ENCODE data around the gene TTLL11. TPM values are rescaled to one million over a fixed set of nuclear protein-coding genes. Genes with fewer than 3 reads are reported as not detected.

Gene TTLL11
- total and polyA plus RNA-seq, 8 donors, result 5.4 to 11.6 (median 9.5) TPM

- H3K36me3 ChIP-seq, result no peaks in the 10 kb centered on the region
- no peak overlapping the region for H3K27ac ChIP-seq
- ATAC-seq (peak; percentile 49), DNase-seq (peak in 1 of 4 donors; percentile 43)
- H3K4me3 ChIP-seq, result no peak overlapping the region
- H3K4me1 ChIP-seq, result peaks cover 0 to 4% of the 10 kb centered on the region in 2 donors
- no peaks in the 10 kb centered on the region for H3K9me3 ChIP-seq
- intact Hi-C loops (cut with DNase I), result no loop called here
- no peak for TF ChIP-seq CTCF (IDR thresholded peaks at IDR 0.05)
- peaks cover 0 to 11% of the 10 kb centered on the region in 2 donors for H3K27me3 ChIP-seq
Observed at GRCh38 chr9:122133263-122133983, 40.3 kb upstream of the TTLL11 start.

DNA sequence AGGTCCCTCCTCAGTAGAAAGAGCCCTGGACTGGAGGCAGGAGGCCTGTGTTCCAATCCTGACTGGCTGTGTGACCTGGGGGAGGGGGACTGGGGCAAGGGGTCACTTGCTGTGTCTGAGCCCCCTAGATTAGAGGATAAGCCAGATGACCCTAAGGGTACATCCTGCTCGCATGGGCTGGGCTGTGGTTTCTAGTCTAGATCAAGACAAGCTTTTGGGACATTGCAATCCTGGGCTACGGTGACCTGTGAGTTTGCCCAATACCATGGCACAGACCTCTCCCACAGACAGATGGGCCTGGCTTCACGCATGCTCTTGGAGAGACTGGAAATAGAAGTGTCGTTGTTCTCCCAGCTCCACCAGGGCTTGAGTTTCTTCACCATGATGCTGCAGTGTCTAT, 39.4 kb upstream of the TTLL11 start:
- H3K4me1 ChIP-seq, result peaks cover 0 to 12% of the 10 kb centered on the region in 2 donors
- H3K9me3 ChIP-seq, result no peaks in the 10 kb centered on the region
- no peak overlapping the region for H3K27ac ChIP-seq
- ATAC-seq (no peak), DNase-seq (no peak)
- intact Hi-C loops (cut with DNase I), result no loop called here
- no peak overlapping the region for H3K4me3 ChIP-seq
- no peak for TF ChIP-seq CTCF (IDR thresholded peaks at IDR 0.05)
- no peaks in the 10 kb centered on the region for H3K36me3 ChIP-seq
- peaks cover 0 to 20% of the 10 kb centered on the region in 2 donors for H3K27me3 ChIP-seq

- DNase-seq, result peak in 1 of 4 donors; percentile 58
- intact Hi-C loops (cut with DNase I), result no loop called here
- Histone ChIP-seq H3K4me1 (peaks cover 2 to 21% of the 10 kb centered on the region in 2 donors), H3K27me3 (peaks cover 3 to 31% of the 10 kb centered on the region in 2 donors), H3K9me3 (no peaks in the 10 kb centered on the region), H3K4me3 (no peak overlapping the region), H3K27ac (no peak overlapping the region), H3K36me3 (no peaks in the 10 kb centered on the region)
- TF ChIP-seq CTCF (IDR thresholded peaks at IDR 0.05), result no peak
- peak; percentile 19 for ATAC-seq
Observed at GRCh38 chr9:122131401-122132001, 38.4 kb upstream of the TTLL11 start.

GRCh38 chr9:122130837-122131236, 37.7 kb upstream of the TTLL11 start:
- H3K9me3 ChIP-seq, result no peaks in the 10 kb centered on the region
- peaks cover 3 to 37% of the 10 kb centered on the region in 2 donors for H3K27me3 ChIP-seq
- DNase-seq (no peak), ATAC-seq (no peak)
- H3K36me3 ChIP-seq, result no peaks in the 10 kb centered on the region
- peaks cover 9 to 28% of the 10 kb centered on the region in 2 donors for H3K4me1 ChIP-seq
- H3K4me3 ChIP-seq, result no peak overlapping the region
- H3K27ac ChIP-seq, result no peak overlapping the region
- TF ChIP-seq CTCF (IDR thresholded peaks at IDR 0.05), result no peak
- intact Hi-C loops (cut with DNase I), result no loop called here

- Histone ChIP-seq H3K27ac (no peak overlapping the region), H3K36me3 (no peaks in the 10 kb centered on the region), H3K27me3 (peaks cover 3 to 46% of the 10 kb centered on the region in 2 donors), H3K4me1 (peaks cover 9 to 36% of the 10 kb centered on the region in 2 donors), H3K4me3 (no peak overlapping the region), H3K9me3 (no peaks in the 10 kb centered on the region)
- no peak for DNase-seq
- intact Hi-C loops (cut with DNase I), result loop anchor here (5.0 to 10.0 kb wide), 2 partner anchors 222 to 225 kb away; no protein-coding TSS in a partner anchor
- ATAC-seq, result no peak
- no peak for TF ChIP-seq CTCF (IDR thresholded peaks at IDR 0.05)
Observed at GRCh38 chr9:122129969-122130368, 36.9 kb upstream of the TTLL11 start.
